ENCODE measurements around the gene FYN.

GRCh38 chr6:111890988-111891387 lies 17.7 kb upstream of the FYN start:
- TF ChIP-seq NR2F6 (CRISPR knock-in tag; IDR thresholded peaks at IDR 0.05) (no peak), EP400 (IDR thresholded peaks at IDR 0.05) (no peak), CTCF (IDR thresholded peaks at IDR 0.05 in 2 of 3, conservative IDR thresholded peaks at IDR 0.05 in 1 of 3; ENCODE audit: insufficient read depth in 2 of 3, low read depth in 1 of 3, low read length in 3 of 3) (no peak), GATA2 (CRISPR knock-in tag; IDR thresholded peaks at IDR 0.05) (no peak), ZNF253 (CRISPR knock-in tag; conservative IDR thresholded peaks at IDR 0.05) (no peak), CBFB (CRISPR knock-in tag; IDR thresholded peaks at IDR 0.05) (no peak), BDP1 (IDR thresholded peaks at IDR 0.05; ENCODE audit: insufficient read depth, insufficient read length) (no peak), ZNF224 (CRISPR knock-in tag; IDR thresholded peaks at IDR 0.05) (no peak), SMARCA4 (IDR thresholded peaks at IDR 0.05) (no peak), ZNF146 (CRISPR knock-in tag; IDR thresholded peaks at IDR 0.05; ENCODE audit: unreplicated experiment) (no peak), POLR2A (conservative IDR thresholded peaks at IDR 0.05) (no peak), DPF2 (IDR thresholded peaks at IDR 0.05) (no peak), RHOXF2B (CRISPR knock-in tag; conservative IDR thresholded peaks at IDR 0.05) (no peak)

All from K562 (cell line).